K562 (cell line): ENCODE measurements around the gene CORO2A. TPM values are rescaled to one million over a fixed set of nuclear protein-coding genes. Genes with fewer than 3 reads are reported as not detected.

Experiments
- ARNT ChIP-seq, 2 experiments: fragments of 450-650 bp; IDR thresholded peaks; 2 replicates each; pipeline ENCODE4 v1.6.1; 2016; ENCODE audit warnings: mild to moderate bottlenecking in 1 of 2
- BHLHE40 ChIP-seq: IDR thresholded peaks from 2 replicates; pipeline ENCODE4 v1.6.1; 2011; ENCODE audit warnings: low read length, improper control_type of control experiment
- C11orf30 ChIP-seq: fragments of 450-650 bp; IDR thresholded peaks from 2 replicates; pipeline ENCODE4 v1.6.1; 2016; ENCODE audit warnings: low read depth, mild to moderate bottlenecking
- CUX1 ChIP-seq: fragments of 200-800 bp; sonication (Bioruptor generic); IDR thresholded peaks from 2 replicates; pipeline ENCODE4 v1.6.1; 2016; ENCODE audit warnings: missing genetic modification characterization, missing compliant biosample characterization
- ELF2 ChIP-seq: fragments of 250-450 bp; sonication (Bioruptor Pico); IDR thresholded peaks from 2 replicates; pipeline ENCODE4 v1.5.0; 2021; ENCODE audit warnings: mild to moderate bottlenecking
- HNRNPK ChIP-seq: fragments of 200-400 bp; formaldehyde crosslinking; IDR thresholded peaks from one replicate; pipeline ENCODE4 v1.6.1; 2018; ENCODE audit warnings: mild to moderate bottlenecking, low read depth, low read length; ENCODE audit not compliant: poor library complexity, severe bottlenecking
- ID3 ChIP-seq, 2 experiments: fragments of 250-450 bp in 1 of 2; fragments of 450-650 bp in 1 of 2; sonication (Bioruptor Pico) in 1 of 2; IDR thresholded peaks; 2 replicates each; pipeline versions ENCODE4 v1.6.1 to v1.8.0; 2016 to 2021; ENCODE audit warnings: mild to moderate bottlenecking in 2 of 2, moderate library complexity in 2 of 2, missing compliant biosample characterization in 1 of 2, missing genetic modification characterization in 1 of 2
- NCOA1 ChIP-seq: fragments of 450-650 bp; IDR thresholded peaks from 2 replicates; pipeline ENCODE4 v1.6.1; 2016; ENCODE audit warnings: low read depth
- NELFE ChIP-seq: IDR thresholded peaks from 2 replicates; pipeline ENCODE4 v1.6.1; 2011; ENCODE audit warnings: mild to moderate bottlenecking; ENCODE audit not compliant: insufficient read depth, insufficient read length
- NFIC ChIP-seq: fragments of 450-650 bp; IDR thresholded peaks from 2 replicates; pipeline ENCODE4 v1.6.1; 2017; ENCODE audit warnings: mild to moderate bottlenecking, inconsistent platforms
- RCOR1 ChIP-seq, 2 experiments: IDR thresholded peaks; 2 replicates each; pipeline ENCODE4 v1.6.1; 2012; ENCODE audit warnings: low read depth in 2 of 2, low read length in 2 of 2, borderline replicate concordance in 1 of 2, improper control_type of control experiment in 1 of 2
- TCF3 ChIP-seq: sonication (generic); formaldehyde crosslinking; IDR thresholded peaks from 2 replicates; pipeline ENCODE4 v1.4.0; 2020; ENCODE audit warnings: mild to moderate bottlenecking, missing genetic modification reagents
- TOE1 ChIP-seq, 2 experiments: fragments of 450-650 bp in 1 of 2; sonication (generic) in 1 of 2; formaldehyde crosslinking in 1 of 2; IDR thresholded peaks; 2 replicates each; pipeline versions ENCODE4 v1.7.1 to v1.8.0; 2016 to 2022; ENCODE audit warnings: borderline replicate concordance in 2 of 2, mild to moderate bottlenecking in 2 of 2, antibody characterized with exemption in 1 of 2, inconsistent platforms in 1 of 2, low read depth in 1 of 2, missing genetic modification reagents in 1 of 2, moderate library complexity in 1 of 2
- TRIM25 ChIP-seq: fragments of 450-650 bp; IDR thresholded peaks from 2 replicates; pipeline ENCODE4 v1.7.0; 2016; ENCODE audit warnings: borderline replicate concordance
- U2AF2 ChIP-seq: fragments of 200-400 bp; formaldehyde crosslinking; optimal IDR thresholded peaks from 2 replicates; pipeline ENCODE3; 2017; ENCODE audit warnings: low read depth, mild to moderate bottlenecking, low read length
- ZBTB17 ChIP-seq: fragments of 450-650 bp; formaldehyde crosslinking; IDR thresholded peaks from 2 replicates; pipeline ENCODE4 v1.4.0; 2020; ENCODE audit warnings: mild to moderate bottlenecking
- ZFP1 ChIP-seq: fragments of 450-650 bp; formaldehyde crosslinking; IDR thresholded peaks from 2 replicates; pipeline ENCODE4 v1.4.0; 2020; ENCODE audit warnings: mild to moderate bottlenecking, mixed read lengths
- ZNF239 ChIP-seq: fragments of 250-450 bp; sonication (Bioruptor Pico); IDR thresholded peaks from 2 replicates; pipeline ENCODE4 v1.4.0; 2020; ENCODE audit warnings: mild to moderate bottlenecking
- ZNF311 ChIP-seq: fragments of 250-450 bp; sonication (Bioruptor Pico); IDR thresholded peaks from 2 replicates; pipeline ENCODE4 v1.4.0; 2020; ENCODE audit warnings: mild to moderate bottlenecking, moderate library complexity
- ZNF316 ChIP-seq: fragments of 450-650 bp; IDR thresholded peaks from 2 replicates; pipeline ENCODE4 v1.6.1; 2016
- ZNF449 ChIP-seq: fragments of 250-450 bp; sonication (Bioruptor Pico); IDR thresholded peaks from 2 replicates; pipeline ENCODE4 v1.8.0; 2022; ENCODE audit warnings: moderate library complexity, mild to moderate bottlenecking, inconsistent platforms
- polyA plus RNA-seq, 8 experiments: library from polyadenylated mRNA; depleted of rRNA in 4 of 8; stranded (reverse) in 5 of 8; unstranded in 3 of 8; fragments of >200 nt; fragmentation: Nextera tagmentation in 2 of 8; fragmentation: Illumina TruSeq in 1 of 8; extraction: Ambion mirVana in 2 of 8; extraction: Trizol in 1 of 8; gene quantifications; 2 replicates each; pipeline versions ENCODE4 v1.2.1 to v1.2.3, GENCODE V29; 2011 to 2014; ENCODE audit warnings: inconsistent platforms in 1 of 8, missing spikeins in 1 of 8
- total RNA-seq, 7 experiments: library from RNA; depleted of rRNA in 6 of 7; stranded (reverse); fragments of >200 nt in 6 of 7; fragmentation: Illumina TruSeq in 2 of 7; extraction: Trizol in 2 of 7; gene quantifications; 2 replicates each; pipeline versions ENCODE4 v1.2.1 to v1.2.3, GENCODE V29; 2011 to 2021; ENCODE audit warnings: low replicate concordance in 1 of 7

CORO2A gene
- total and polyA plus RNA-seq, 9 of the 15 experiments (the other 6 are each of a cell fraction or from before 2014, with no cell fraction given): 9.5 to 26.6 (median 18.0) TPM

- TF ChIP-seq CUX1 (CRISPR knock-in tag) (no peak), HNRNPK (no peak), C11orf30 (no peak), ARNT (IDR thresholded peaks at IDR 0.05) (no peak), TRIM25 (no peak), ZBTB17 (CRISPR knock-in tag) (no peak), ZNF449 (CRISPR knock-in tag) (no peak), ZNF316 (no peak), NFIC (0 out of 2 replicates have a peak, but pooled peaks have one; percentile 12), ID3 (CRISPR knock-in tag; IDR thresholded peaks at IDR 0.05) (no peak), ID3 (tag; IDR thresholded peaks at IDR 0.05) (no peak), U2AF2 (no peak), ZNF311 (no peak), NCOA1 (no peak), ELF2 (CRISPR knock-in tag) (no peak), ZNF239 (CRISPR knock-in tag) (no peak), BHLHE40 (peak; percentile 84), NELFE (no peak), TCF3 (CRISPR knock-in tag) (peak; percentile 83), ZFP1 (CRISPR knock-in tag) (no peak), RCOR1 (IDR thresholded peaks at IDR 0.05; ENCODE audit: borderline replicate concordance in 1 of 2, low read depth in 2 of 2, low read length in 2 of 2) (peak in 1 of 2 experiments; percentile 94; a peak in 2 of 4 replicates), TOE1 (IDR thresholded peaks at IDR 0.05; ENCODE audit: borderline replicate concordance) (no peak), TOE1 (CRISPR knock-in tag; IDR thresholded peaks at IDR 0.05; ENCODE audit: borderline replicate concordance, low read depth) (no peak)
Observed at GRCh38 chr9:98240475-98240874, 48.0 kb upstream of the CORO2A start (continued).
